Gastrocnemius medialis (tissue), 4 donors: ENCODE results near the gene SLC8B1.

Source experiments
- CTCF ChIP-seq, 5 experiments: fragments of 450-650 bp in 3 of 5; fragments of 200-600 bp in 2 of 5; sonication (generic) in 2 of 5; IDR thresholded peaks in 4 of 5; conservative IDR thresholded peaks in 1 of 5; 1 replicate in 4 of 5; 2 replicates in 1 of 5; pipeline ENCODE4 v1.5.1; 2016 to 2019; ENCODE audit warnings: antibody characterized with exemption in 5 of 5, mild to moderate bottlenecking in 3 of 5, moderate library complexity in 3 of 5
- POLR2A ChIP-seq, 2 donors: fragments of 450-650 bp; IDR thresholded peaks; one replicate each; pipeline ENCODE4 v1.6.1; 2017; ENCODE audit warnings: antibody characterized with exemption in 2 of 2, mild to moderate bottlenecking in 2 of 2, moderate library complexity in 2 of 2

GRCh38 chr12:113278141-113278540 lies 56.8 kb downstream of the SLC8B1 start:
- TF ChIP-seq CTCF (IDR thresholded peaks at IDR 0.05 in 4 of 5, conservative IDR thresholded peaks at IDR 0.05 in 1 of 5): no peak
- no peak for TF ChIP-seq POLR2A (IDR thresholded peaks at IDR 0.05)
